Epithelial cell of esophagus (primary cell): ENCODE results near the gene CEP72.
"Not testable (repeated sequence)": the region's sequence is repeated elsewhere in the genome, so short reads cannot be mapped to it uniquely, and the experiment has no call there.

Experiments used
- DNase-seq: peaks from one replicate; pipeline ENCODE4 v3.0.0; 2010; ENCODE audit warnings: low read depth
- H3K4me3 ChIP-seq: 2 replicates; pipeline ENCODE4 v1.5.1; 2011; ENCODE audit warnings: mild to moderate bottlenecking, low read length, control low read depth

CEP72 gene

GRCh38 chr5:696753-697702 lies 84.9 kb downstream of the CEP72 start:
- not testable (repeated sequence) for DNase-seq, H3K4me3 ChIP-seq
